HFF-Myc (cell line): Measurements from ENCODE around the gene E2F2.

Source experiments
- DNase-seq: peaks from one replicate; pipeline ENCODE4 v3.0.0-alpha.2; 2011; ENCODE audit warnings: low read depth; ENCODE audit errors: extremely low read depth
- H3K4me3 ChIP-seq: replicated peaks from 2 replicates; pipeline ENCODE4 v1.5.1; 2011; ENCODE audit warnings: low read depth, mild to moderate bottlenecking, control low read depth, low read length
- TF ChIP-seq, protein P1 (sequence below): IDR thresholded peaks from 2 replicates; pipeline ENCODE4 v1.5.1; 2012; ENCODE audit warnings: mild to moderate bottlenecking, low read depth, low read length, control low read depth; ENCODE audit errors: missing control alignments

E2F2 gene

DNA sequence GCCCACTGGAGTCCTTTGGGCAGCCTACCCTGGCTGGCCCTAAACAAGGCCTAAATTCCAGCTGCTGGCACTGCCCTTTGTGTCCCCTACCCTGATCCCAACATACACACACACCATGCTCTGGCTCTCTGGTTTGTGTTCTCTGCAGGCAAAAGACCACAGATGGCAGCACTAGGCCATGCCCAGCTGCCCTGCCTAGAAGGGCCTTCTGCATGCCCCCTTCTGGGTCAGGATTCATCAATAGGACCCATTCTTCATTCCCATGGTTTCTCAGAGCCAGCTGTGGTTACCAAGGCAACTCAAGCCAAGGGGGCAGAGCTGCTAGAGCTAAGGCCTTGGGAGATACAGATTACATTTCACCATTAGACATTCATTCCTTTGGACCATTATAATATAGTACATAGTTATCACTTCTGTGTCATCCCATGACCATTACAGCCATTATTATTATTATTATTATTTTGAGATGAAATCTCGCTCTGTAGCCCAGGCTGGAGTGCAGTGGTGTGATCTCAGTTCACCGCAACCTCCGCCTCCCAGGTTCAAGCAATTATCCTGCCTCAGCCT, 64.5 kb downstream of the E2F2 start:
- DNase-seq: no peak
- TF ChIP-seq, protein P1, sequence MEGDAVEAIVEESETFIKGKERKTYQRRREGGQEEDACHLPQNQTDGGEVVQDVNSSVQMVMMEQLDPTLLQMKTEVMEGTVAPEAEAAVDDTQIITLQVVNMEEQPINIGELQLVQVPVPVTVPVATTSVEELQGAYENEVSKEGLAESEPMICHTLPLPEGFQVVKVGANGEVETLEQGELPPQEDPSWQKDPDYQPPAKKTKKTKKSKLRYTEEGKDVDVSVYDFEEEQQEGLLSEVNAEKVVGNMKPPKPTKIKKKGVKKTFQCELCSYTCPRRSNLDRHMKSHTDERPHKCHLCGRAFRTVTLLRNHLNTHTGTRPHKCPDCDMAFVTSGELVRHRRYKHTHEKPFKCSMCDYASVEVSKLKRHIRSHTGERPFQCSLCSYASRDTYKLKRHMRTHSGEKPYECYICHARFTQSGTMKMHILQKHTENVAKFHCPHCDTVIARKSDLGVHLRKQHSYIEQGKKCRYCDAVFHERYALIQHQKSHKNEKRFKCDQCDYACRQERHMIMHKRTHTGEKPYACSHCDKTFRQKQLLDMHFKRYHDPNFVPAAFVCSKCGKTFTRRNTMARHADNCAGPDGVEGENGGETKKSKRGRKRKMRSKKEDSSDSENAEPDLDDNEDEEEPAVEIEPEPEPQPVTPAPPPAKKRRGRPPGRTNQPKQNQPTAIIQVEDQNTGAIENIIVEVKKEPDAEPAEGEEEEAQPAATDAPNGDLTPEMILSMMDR: no peak
- no peak overlapping the region for H3K4me3 ChIP-seq

DNA sequence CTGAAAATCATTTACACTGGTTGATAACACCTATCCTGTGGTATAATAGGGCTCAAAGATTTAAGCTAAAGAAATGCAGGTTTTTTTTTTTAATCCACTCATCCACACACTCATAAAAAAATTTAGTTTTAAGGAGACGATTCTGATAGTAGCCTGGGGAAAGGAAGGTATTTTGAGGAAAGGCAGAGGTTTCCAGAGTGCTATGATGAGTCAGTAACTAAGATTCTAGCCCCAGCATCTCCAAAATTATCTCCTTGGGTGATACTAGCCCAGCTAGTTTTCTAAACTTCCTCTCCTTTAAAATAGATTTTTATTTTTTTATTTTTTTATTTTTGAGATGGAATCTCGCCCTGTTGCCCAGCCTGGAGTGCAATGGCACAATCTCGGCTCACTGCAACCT, 67.7 kb downstream of the E2F2 start:
- DNase-seq: no peak
- H3K4me3 ChIP-seq: no peak overlapping the region
- TF ChIP-seq, protein P1: no peak

DNA sequence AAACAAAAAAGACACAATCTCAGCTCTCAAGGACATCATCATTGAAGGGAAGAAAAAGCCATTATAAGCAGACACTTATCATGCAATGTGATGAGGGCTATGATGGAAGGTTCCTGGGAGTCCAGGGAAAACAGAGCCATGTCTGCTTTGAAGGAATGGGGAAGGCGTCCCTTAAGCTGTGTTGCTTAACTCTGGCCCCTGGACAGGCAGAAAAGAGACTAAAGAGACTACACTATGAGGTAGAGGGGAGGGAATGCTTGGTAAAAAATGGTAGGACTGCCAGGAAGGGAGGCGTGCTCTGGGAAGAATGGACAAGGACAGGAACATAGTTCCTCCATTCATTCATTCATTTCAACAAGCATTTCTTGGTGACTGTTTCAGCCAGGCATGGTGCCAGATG, 68.3 kb downstream of the E2F2 start:
- TF ChIP-seq, protein P1: no peak
- no peak overlapping the region for H3K4me3 ChIP-seq
- no peak for DNase-seq

DNA sequence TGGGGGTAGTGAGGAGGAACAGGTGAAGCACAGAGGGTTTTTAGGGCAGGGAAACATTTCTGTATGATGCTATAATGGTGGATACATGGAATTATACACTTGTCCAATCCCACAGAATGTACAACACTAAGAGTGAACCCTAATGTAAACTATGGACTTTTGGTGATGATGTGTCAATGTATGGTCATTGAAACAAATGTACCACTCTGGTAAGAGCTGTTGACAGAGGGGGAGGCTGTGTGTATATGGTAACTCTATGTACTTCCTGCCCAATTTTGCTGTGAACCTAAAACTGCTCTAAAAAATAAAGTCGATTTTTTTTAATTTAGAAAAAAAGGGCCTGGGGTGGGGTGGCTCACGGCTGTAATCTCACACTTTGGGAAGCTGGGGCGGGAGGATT, 70.0 kb downstream of the E2F2 start:
- no peak for DNase-seq
- TF ChIP-seq, protein P1: no peak
- no peak overlapping the region for H3K4me3 ChIP-seq

DNA sequence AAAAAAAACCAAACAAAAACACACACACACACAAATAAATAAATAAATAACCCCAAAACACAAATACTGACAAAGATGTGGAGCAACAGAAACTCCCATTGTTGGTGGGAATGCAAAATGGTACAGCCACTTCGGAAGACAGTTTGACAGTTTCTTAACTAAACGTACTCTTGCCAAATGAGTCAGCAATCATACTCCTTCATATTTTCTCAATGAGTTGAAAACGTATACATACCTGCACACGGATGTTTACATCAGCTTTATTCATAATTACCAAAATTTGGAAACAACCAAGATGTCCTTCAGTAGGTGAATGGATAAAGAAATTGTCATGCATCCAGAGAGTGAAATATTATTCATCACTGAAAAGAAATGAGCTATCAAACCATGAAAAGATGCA, 70.5 kb downstream of the E2F2 start:
- TF ChIP-seq, protein P1: no peak
- H3K4me3 ChIP-seq: no peak overlapping the region
- DNase-seq: no peak

DNA sequence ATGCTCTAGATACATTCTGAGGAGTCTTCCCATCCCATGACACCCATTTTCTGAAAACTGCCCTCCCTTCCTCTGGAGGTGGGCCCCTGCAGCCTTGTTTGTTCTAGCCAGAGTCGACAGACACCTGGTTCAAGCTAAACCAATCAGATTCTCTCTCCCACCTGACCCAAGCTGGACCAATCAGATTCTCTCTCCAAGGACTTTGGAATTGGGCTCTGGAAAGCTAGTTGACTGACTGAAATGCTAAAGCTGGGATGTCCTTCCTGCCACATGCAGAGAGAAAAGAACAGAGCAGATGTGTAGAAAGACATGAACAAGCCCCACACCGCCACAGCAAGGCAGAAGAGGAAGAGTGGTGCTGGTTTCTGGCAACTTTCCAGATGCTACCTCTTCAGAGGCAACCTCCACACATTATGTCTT, 71.7 kb downstream of the E2F2 start:
- TF ChIP-seq, protein P1: no peak
- DNase-seq: no peak
- H3K4me3 ChIP-seq: no peak overlapping the region
